Effector memory CD4-positive, alpha-beta T cell (primary cell): ENCODE data around the gene CPT1A.

Experiments
- DNase-seq, 3 donors: peaks; one replicate each; pipeline ENCODE4 v3.0.0-alpha.2; 2020
- H3K27ac ChIP-seq: 2 replicates; pipeline ENCODE4 v1.7.0; 2013; ENCODE audit warnings: mild to moderate bottlenecking, low read length, moderate library complexity; ENCODE audit not compliant: insufficient read depth, poor library complexity, severe bottlenecking
- H3K27me3 ChIP-seq: replicated peaks from 2 replicates; pipeline ENCODE4 v1.7.0; 2013; ENCODE audit warnings: mild to moderate bottlenecking, low read length; ENCODE audit not compliant: insufficient read depth, control insufficient read depth, poor library complexity, severe bottlenecking
- H3K36me3 ChIP-seq: 2 replicates; pipeline ENCODE4 v1.7.0; 2013; ENCODE audit warnings: mild to moderate bottlenecking, low read length, moderate library complexity; ENCODE audit not compliant: control insufficient read depth, insufficient read depth
- H3K4me1 ChIP-seq: 2 replicates; pipeline ENCODE4 v1.7.0; 2013; ENCODE audit warnings: low read length, mild to moderate bottlenecking; ENCODE audit not compliant: control insufficient read depth, insufficient read depth, poor library complexity, severe bottlenecking
- H3K4me3 ChIP-seq: 2 replicates; pipeline ENCODE4 v1.7.0; 2013; ENCODE audit warnings: low read length, low read depth, mild to moderate bottlenecking; ENCODE audit not compliant: insufficient read depth, poor library complexity, severe bottlenecking
- H3K9me3 ChIP-seq: 2 replicates; pipeline ENCODE4 v1.7.0; 2013; ENCODE audit warnings: mild to moderate bottlenecking, low read length, moderate library complexity; ENCODE audit not compliant: control insufficient read depth

The CPT1A gene

GRCh38 chr11:68821670-68822069 lies 20.0 kb downstream of the CPT1A start:
- Histone ChIP-seq H3K4me1 (peaks cover 21% of the 10 kb centered on the region), H3K4me3 (no peak overlapping the region), H3K36me3 (no peaks in the 10 kb centered on the region), H3K27ac (no peak overlapping the region), H3K27me3 (no peaks in the 10 kb centered on the region), H3K9me3 (no peaks in the 10 kb centered on the region)
- no peak for DNase-seq

GRCh38 chr11:68819362-68819761 lies 22.4 kb downstream of the CPT1A start:
- H3K4me3 ChIP-seq = no peak overlapping the region
- H3K27me3 ChIP-seq = no peaks in the 10 kb centered on the region
- H3K9me3 ChIP-seq = no peaks in the 10 kb centered on the region
- H3K4me1 ChIP-seq = peaks cover 16% of the 10 kb centered on the region
- peaks cover 8% of the 10 kb centered on the region for H3K36me3 ChIP-seq
- no peak overlapping the region for H3K27ac ChIP-seq
- no peak for DNase-seq

GRCh38 chr11:68818181-68818580 lies 23.5 kb downstream of the CPT1A start:
- no peak for DNase-seq
- Histone ChIP-seq H3K27ac (no peak overlapping the region), H3K27me3 (no peaks in the 10 kb centered on the region), H3K4me3 (no peak overlapping the region), H3K9me3 (no peaks in the 10 kb centered on the region), H3K36me3 (peaks cover 16% of the 10 kb centered on the region), H3K4me1 (peaks cover 16% of the 10 kb centered on the region)

DNA sequence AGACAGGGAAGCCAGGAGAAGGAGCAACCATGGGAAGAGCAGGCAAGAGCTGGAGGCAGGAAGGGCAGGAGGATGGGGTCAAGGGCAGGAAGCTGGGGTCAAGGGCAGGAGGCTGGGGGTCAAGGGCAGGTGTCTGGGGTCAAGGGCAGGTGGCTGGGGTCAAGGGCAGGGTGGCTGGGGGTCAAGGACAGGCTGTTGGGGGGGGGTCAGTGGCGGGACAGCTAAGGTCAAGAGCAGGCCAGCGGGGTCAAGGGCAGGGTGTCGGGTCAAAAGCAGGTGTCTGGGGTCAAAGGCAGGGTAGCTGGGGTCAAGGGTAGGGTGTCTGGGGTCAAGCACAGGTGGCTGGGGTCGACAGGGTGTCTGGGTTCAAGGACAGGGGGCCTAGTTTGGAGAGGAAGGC lies 24.2 kb downstream of the CPT1A start:
- no peak for DNase-seq
- Histone ChIP-seq H3K4me1 (peaks cover 16% of the 10 kb centered on the region), H3K36me3 (peaks cover 22% of the 10 kb centered on the region), H3K27ac (no peak overlapping the region), H3K27me3 (no peaks in the 10 kb centered on the region), H3K4me3 (no peak overlapping the region), H3K9me3 (no peaks in the 10 kb centered on the region)

DNA sequence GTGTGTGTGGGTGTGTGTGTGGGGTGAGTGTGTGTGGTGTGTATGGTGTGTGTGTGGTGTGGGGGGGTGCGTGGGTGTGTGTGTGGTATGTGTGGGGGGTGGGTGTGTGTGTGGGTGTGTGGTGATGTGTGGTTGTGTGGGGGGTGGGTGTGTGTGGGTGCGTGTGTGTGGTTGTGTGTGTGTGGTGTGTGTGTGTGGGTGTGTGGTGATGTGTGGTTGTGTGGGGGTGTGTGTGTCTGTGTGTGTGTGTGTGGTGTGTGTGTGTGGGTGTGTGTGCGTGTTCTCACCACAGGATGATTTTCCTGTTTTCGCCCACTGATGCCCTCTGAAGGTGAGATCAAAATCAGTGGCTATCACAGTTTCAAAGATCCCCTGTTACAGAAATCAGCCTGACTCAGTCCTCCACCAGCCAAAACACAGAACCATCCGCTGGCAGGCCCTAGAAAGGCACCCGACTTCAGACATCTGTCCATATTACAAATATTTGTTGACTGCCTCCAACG lies 24.7 kb downstream of the CPT1A start:
- H3K4me3 ChIP-seq = no peak overlapping the region
- H3K36me3 ChIP-seq = peaks cover 24% of the 10 kb centered on the region
- peaks cover 16% of the 10 kb centered on the region for H3K4me1 ChIP-seq
- H3K27me3 ChIP-seq = no peaks in the 10 kb centered on the region
- no peak for DNase-seq
- no peak overlapping the region for H3K27ac ChIP-seq
- no peaks in the 10 kb centered on the region for H3K9me3 ChIP-seq

GRCh38 chr11:68816251-68816776 lies 25.4 kb downstream of the CPT1A start:
- H3K9me3 ChIP-seq = no peaks in the 10 kb centered on the region
- no peaks in the 10 kb centered on the region for H3K27me3 ChIP-seq
- H3K27ac ChIP-seq = no peak overlapping the region
- no peak overlapping the region for H3K4me3 ChIP-seq
- peaks cover 16% of the 10 kb centered on the region for H3K4me1 ChIP-seq
- peaks cover 30% of the 10 kb centered on the region for H3K36me3 ChIP-seq
- DNase-seq = no peak

DNA sequence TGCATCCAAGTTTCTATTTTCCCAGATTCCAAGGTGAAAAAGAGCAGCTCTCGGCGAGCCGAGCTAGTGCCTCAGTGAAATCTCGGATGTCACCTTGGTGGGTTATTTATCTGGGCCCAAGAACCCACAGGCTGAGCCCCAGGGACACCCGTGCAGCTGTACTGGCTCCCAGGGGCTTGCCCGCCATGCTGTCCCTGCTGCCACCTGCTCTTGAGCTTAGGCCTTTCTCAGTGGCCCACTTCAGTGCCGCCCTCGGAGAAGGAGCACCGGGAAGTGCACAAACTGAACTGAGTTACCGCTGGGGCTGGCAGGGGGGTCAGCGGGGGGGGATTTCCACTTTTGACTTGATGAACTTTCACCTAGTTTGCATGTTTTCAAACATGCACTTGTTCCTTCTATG lies 27.9 kb downstream of the CPT1A start:
- Histone ChIP-seq H3K27ac (no peak overlapping the region), H3K36me3 (peaks cover 33% of the 10 kb centered on the region)
- no peak for DNase-seq

DNA sequence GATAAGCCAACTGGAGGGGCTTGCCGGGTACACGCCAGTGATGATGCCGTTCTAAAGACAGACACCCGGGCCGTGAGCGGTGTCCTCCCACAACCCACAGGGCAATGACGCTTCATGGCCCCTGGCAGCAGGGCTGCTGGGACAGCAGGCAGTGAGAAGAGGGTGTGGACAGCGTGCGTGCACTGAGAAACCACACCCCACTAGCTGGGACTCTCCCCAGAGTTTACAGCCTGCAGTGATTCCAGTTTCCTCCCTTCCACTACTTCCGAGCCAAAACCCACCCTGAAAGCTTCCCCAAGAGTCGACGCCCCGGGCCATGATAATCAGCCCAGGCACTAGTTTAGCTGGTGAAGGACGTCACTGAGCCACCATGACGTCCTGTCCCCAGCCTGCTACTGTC lies 29.2 kb downstream of the CPT1A start:
- H3K27me3 ChIP-seq = no peaks in the 10 kb centered on the region
- no peak for DNase-seq
- no peak overlapping the region for H3K4me3 ChIP-seq
- no peak overlapping the region for H3K27ac ChIP-seq
- peaks cover 8% of the 10 kb centered on the region for H3K4me1 ChIP-seq
- peaks cover 33% of the 10 kb centered on the region for H3K36me3 ChIP-seq
- no peaks in the 10 kb centered on the region for H3K9me3 ChIP-seq

More for the DNA sequence above, 27.9 kb downstream of the CPT1A start:
- Histone ChIP-seq H3K9me3 (no peaks in the 10 kb centered on the region), H3K27me3 (no peaks in the 10 kb centered on the region), H3K4me3 (no peak overlapping the region), H3K4me1 (peaks cover 16% of the 10 kb centered on the region)

DNA sequence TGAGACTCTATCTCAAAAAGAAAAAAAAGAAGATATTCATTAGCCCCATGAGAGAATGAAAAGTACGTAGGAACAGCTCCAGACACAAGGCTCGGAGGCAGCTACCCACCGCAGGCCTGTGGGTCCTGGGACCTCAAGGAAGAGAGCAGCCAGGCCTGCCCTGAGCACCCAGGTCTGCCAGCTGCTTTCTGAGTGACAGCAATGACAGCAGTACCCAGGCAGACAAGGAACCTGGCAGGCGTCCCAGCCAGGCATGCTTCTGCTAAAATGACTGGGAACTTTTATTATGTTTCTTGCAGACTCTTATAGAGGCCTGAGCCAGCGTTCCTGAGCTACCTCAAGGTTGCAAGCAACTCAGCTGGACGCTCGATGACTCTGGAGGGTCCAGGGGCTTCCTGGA lies 31.6 kb downstream of the CPT1A start:
- Histone ChIP-seq H3K27me3 (no peaks in the 10 kb centered on the region), H3K9me3 (no peaks in the 10 kb centered on the region), H3K27ac (no peak overlapping the region), H3K36me3 (peaks cover 37% of the 10 kb centered on the region), H3K4me3 (no peak overlapping the region), H3K4me1 (no peaks in the 10 kb centered on the region)
- no peak for DNase-seq

DNA sequence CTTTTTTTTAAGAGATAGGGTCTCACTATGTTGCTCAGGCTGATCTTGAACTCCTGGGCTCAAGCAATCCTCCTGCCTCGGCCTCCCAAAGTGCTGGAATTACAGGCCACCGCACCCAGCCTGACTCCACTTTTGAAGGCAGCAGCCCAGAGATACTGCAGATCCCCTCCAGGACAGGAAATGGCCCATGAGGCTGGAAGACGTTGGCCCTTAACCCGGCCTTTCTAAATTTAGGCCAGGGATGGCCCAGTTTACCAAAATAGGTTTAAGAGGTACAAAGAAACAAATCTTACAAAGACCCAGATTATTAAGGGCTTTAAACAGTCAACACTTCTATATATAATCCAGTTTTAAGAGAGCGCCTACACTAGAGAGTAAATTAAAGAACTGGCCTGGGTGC lies 32.2 kb downstream of the CPT1A start:
- no peak overlapping the region for H3K4me3 ChIP-seq
- peaks cover 30% of the 10 kb centered on the region for H3K36me3 ChIP-seq
- no peak overlapping the region for H3K27ac ChIP-seq
- no peaks in the 10 kb centered on the region for H3K27me3 ChIP-seq
- no peaks in the 10 kb centered on the region for H3K9me3 ChIP-seq
- H3K4me1 ChIP-seq = no peaks in the 10 kb centered on the region
- DNase-seq = no peak
